ENCODE measurements around the gene CBLB. TPM values are rescaled to one million over a fixed set of nuclear protein-coding genes. Genes with fewer than 3 reads are reported as not detected.

Gene CBLB
- total and polyA plus RNA-seq, 2 of the 4 experiments (the other 2 are of a cell fraction) = 10.1 to 20.1 TPM

DNA sequence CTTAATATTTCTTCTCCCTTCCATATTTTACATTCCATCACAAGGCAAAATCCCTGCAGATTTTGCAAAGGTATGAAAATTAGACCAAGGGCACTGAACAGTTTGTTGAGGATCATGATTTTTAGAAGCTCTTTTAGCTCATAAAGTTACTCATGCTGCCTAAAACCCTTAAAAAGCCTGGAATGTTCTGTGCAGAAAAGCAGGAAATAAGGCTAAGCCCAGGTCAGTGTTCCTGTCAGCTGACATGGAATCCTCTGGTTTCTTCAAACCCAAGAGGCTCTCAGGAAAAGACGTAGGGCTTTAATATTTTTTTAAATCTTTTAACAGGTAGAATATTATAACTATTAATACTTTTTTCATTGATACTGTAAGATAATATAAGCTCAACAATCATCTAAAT lies 8.2 kb downstream of the CBLB start:
- H3K4me2 ChIP-seq (ENCODE audit: low read depth, low read length) = no peak overlapping the region
- no peak overlapping the region for H3K14ac ChIP-seq (replicated peaks; ENCODE audit: low read depth, low read length)
- H3K4ac ChIP-seq (ENCODE audit: low read depth, low read length) = no peak overlapping the region
- H3K4me3 ChIP-seq (ENCODE audit: insufficient read depth, low read depth, low read length) = no peak overlapping the region
- no peaks in the 10 kb centered on the region for H3K27me3 ChIP-seq (ENCODE audit: control insufficient read depth, insufficient read depth, low read length)
- H3K79me1 ChIP-seq (ENCODE audit: low read depth in 1 of 2, low read length in 2 of 2) = peaks cover 28 to 32% of the 10 kb centered on the region in 2 experiments
- no peak overlapping the region for H4K5ac ChIP-seq (ENCODE audit: low read depth, low read length)
- dilution Hi-C loops (cut with HindIII; ENCODE audit: low sequenced_read_pairs, unreplicated experiment) (no loop called here), intact Hi-C loops (cut with micrococcal nuclease) (loop anchor here (10.0 kb wide), 2 partner anchors 286 to 1204 kb away; no protein-coding TSS in a partner anchor), in situ Hi-C loops (cut with MboI; ENCODE audit: low sequenced_read_pairs) (no loop called here)
- no peak overlapping the region for H4K8ac ChIP-seq (ENCODE audit: low read depth in 2 of 2, low read length in 2 of 2)
- H3K56ac ChIP-seq (ENCODE audit: extremely low read depth, insufficient read depth, low read length) = no peak overlapping the region
- H2BK120ac ChIP-seq (ENCODE audit: low read depth, low read length) = no peak overlapping the region
- H3K18ac ChIP-seq (ENCODE audit: low read depth, low read length) = no peak overlapping the region
- H2BK20ac ChIP-seq (ENCODE audit: low read depth, low read length) = no peak overlapping the region
- no peak overlapping the region for H3K9ac ChIP-seq (ENCODE audit: low read depth, low read length)
- no peak overlapping the region for H3K23ac ChIP-seq (ENCODE audit: low read depth, low read length)
- ATAC-seq (ENCODE audit: low read depth) = no peak
- no peak overlapping the region for H2BK15ac ChIP-seq (ENCODE audit: low read depth, low read length)
- peaks cover 2% of the 10 kb centered on the region; the same call in 1 of the 2 replicates for H3K36me3 ChIP-seq (ENCODE audit: control insufficient read depth, insufficient read depth, low read length)
- H3K9me3 ChIP-seq (ENCODE audit: control insufficient read depth, insufficient read depth, low read length) = no peaks in the 10 kb centered on the region
- H2AFZ ChIP-seq (replicated peaks; ENCODE audit: low read length, poor library complexity) = no peak overlapping the region
- DNase-seq = no peak
- no peak overlapping the region for H2BK5ac ChIP-seq (ENCODE audit: low read depth, low read length, poor library complexity, severe bottlenecking)
- H3K9me1 ChIP-seq (ENCODE audit: insufficient read depth, low read length) = peaks cover 2% of the 10 kb centered on the region; the same call in 1 of the 2 replicates
- no peak overlapping the region for H2AK9ac ChIP-seq (replicated peaks; ENCODE audit: low read depth, low read length, poor library complexity)
- BruUV-seq (replicated peaks) = no TSS peak
- H3K27ac ChIP-seq (ENCODE audit: insufficient read depth, low read length) = no peak overlapping the region
- no peak overlapping the region for H2AK5ac ChIP-seq (ENCODE audit: low read depth, low read length)
- CTCF ChIA-PET = no interaction called here
- no peak overlapping the region for H4K91ac ChIP-seq (ENCODE audit: insufficient read depth, low read depth, low read length)
- WGBS, 2 experiments (ENCODE audit: extremely low coverage in 2 of 2, insufficient read length in 1 of 2) = no CpG with 5 or more reads among the region's 1 CpG
- H3K4me1 ChIP-seq (ENCODE audit: control insufficient read depth, insufficient read depth, low read length) = peaks cover under 1% of the 10 kb centered on the region; the same call in 1 of the 2 replicates
- H4K20me1 ChIP-seq (ENCODE audit: insufficient read depth, low read length) = 0 out of 2 replicates have a peak, but pooled peaks cover 7% of the 10 kb centered on the region
- POLR2A ChIA-PET (ENCODE audit: unreplicated experiment) = no interaction called here
- TF ChIP-seq, protein P1, sequence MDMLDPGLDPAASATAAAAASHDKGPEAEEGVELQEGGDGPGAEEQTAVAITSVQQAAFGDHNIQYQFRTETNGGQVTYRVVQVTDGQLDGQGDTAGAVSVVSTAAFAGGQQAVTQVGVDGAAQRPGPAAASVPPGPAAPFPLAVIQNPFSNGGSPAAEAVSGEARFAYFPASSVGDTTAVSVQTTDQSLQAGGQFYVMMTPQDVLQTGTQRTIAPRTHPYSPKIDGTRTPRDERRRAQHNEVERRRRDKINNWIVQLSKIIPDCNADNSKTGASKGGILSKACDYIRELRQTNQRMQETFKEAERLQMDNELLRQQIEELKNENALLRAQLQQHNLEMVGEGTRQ (IDR thresholded peaks at IDR 0.05; ENCODE audit: low read depth, low read length) = no peak
- TF ChIP-seq MAZ (IDR thresholded peaks at IDR 0.05; ENCODE audit: borderline replicate concordance, low read depth, low read length) (no peak), BHLHE40 (IDR thresholded peaks at IDR 0.05; ENCODE audit: low read depth, low read length) (no peak), RFX5 (IDR thresholded peaks at IDR 0.05; ENCODE audit: low read depth, low read length) (no peak)
